Measurements from ENCODE around the gene LDLRAD3. TPM values are rescaled to one million over a fixed set of nuclear protein-coding genes. Genes with fewer than 3 reads are reported as not detected.
A peak's percentile ranks its signal among the peaks of the same experiment; 100 is the strongest.
"Not testable (repeated sequence)": the region's sequence is repeated elsewhere in the genome, so short reads cannot be mapped to it uniquely, and the experiment has no call there.

Gene LDLRAD3
- total and polyA plus RNA-seq, 7 donors: 5.9 to 20.7 (median 12.1) TPM

- intact Hi-C loops (cut with DNase I): no loop called here
- ATAC-seq (peak in 3 of 4 donors; percentile 45 to 72 (median 48)), DNase-seq (no peak)
- TF ChIP-seq, protein P1, sequence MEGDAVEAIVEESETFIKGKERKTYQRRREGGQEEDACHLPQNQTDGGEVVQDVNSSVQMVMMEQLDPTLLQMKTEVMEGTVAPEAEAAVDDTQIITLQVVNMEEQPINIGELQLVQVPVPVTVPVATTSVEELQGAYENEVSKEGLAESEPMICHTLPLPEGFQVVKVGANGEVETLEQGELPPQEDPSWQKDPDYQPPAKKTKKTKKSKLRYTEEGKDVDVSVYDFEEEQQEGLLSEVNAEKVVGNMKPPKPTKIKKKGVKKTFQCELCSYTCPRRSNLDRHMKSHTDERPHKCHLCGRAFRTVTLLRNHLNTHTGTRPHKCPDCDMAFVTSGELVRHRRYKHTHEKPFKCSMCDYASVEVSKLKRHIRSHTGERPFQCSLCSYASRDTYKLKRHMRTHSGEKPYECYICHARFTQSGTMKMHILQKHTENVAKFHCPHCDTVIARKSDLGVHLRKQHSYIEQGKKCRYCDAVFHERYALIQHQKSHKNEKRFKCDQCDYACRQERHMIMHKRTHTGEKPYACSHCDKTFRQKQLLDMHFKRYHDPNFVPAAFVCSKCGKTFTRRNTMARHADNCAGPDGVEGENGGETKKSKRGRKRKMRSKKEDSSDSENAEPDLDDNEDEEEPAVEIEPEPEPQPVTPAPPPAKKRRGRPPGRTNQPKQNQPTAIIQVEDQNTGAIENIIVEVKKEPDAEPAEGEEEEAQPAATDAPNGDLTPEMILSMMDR (IDR thresholded peaks at IDR 0.05): no peak
- Histone ChIP-seq H3K27ac (no peak overlapping the region), H3K4me3 (no peak overlapping the region), H3K27me3 (ENCODE audit: insufficient read depth in 3 of 3, low read length in 2 of 3) (no peaks in the 10 kb centered on the region), H3K9me3 (no peaks in the 10 kb centered on the region), H3K36me3 (ENCODE audit: insufficient read depth in 1 of 2, low read depth in 1 of 2) (no peaks in the 10 kb centered on the region), H3K4me1 (peaks cover 44% of the 10 kb centered on the region)
- WGBS, 3 donors: 61 to 67% (median 62%) methylated on average over 5 of the region's 5 CpGs
Observed at GRCh38 chr11:36012455-36012854, 68.6 kb downstream of the LDLRAD3 start.

- DNase-seq (no peak), ATAC-seq (peak in 1 of 4 donors; percentile 25)
- no peak overlapping the region for H3K27ac ChIP-seq
- WGBS, 3 donors: 84 to 91% (median 88%) methylated on average over 2 of the region's 2 CpGs
- no peaks in the 10 kb centered on the region for H3K9me3 ChIP-seq
- no peaks in the 10 kb centered on the region for H3K27me3 ChIP-seq (ENCODE audit: insufficient read depth in 3 of 3, low read length in 2 of 3)
- TF ChIP-seq, protein P1 (IDR thresholded peaks at IDR 0.05): no peak
- no peaks in the 10 kb centered on the region for H3K36me3 ChIP-seq (ENCODE audit: insufficient read depth in 1 of 2, low read depth in 1 of 2)
- peaks cover 44% of the 10 kb centered on the region for H3K4me1 ChIP-seq
- H3K4me3 ChIP-seq: no peak overlapping the region
- intact Hi-C loops (cut with DNase I): no loop called here
Observed at GRCh38 chr11:36012979-36013378, 69.1 kb downstream of the LDLRAD3 start.

GRCh38 chr11:36013446-36013845 lies 69.6 kb downstream of the LDLRAD3 start:
- H3K36me3 ChIP-seq (ENCODE audit: insufficient read depth in 1 of 2, low read depth in 1 of 2); H3K27ac ChIP-seq; ATAC-seq; DNase-seq; H3K9me3 ChIP-seq; H3K4me3 ChIP-seq; H3K27me3 ChIP-seq (ENCODE audit: insufficient read depth in 3 of 3, low read length in 2 of 3); intact Hi-C loops (cut with DNase I): not testable (repeated sequence)
- 88 to 91% (median 89%) methylated on average over 1 of the region's 1 CpG for WGBS, 3 donors
- peaks cover 43% of the 10 kb centered on the region for H3K4me1 ChIP-seq

- DNase-seq: no peak
- intact Hi-C loops (cut with DNase I): no loop called here
- H3K4me3 ChIP-seq: no peak overlapping the region
- H3K27me3 ChIP-seq (ENCODE audit: insufficient read depth in 3 of 3, low read length in 2 of 3): no peaks in the 10 kb centered on the region
- ATAC-seq: peak in 1 of 4 donors; percentile 11
- no peaks in the 10 kb centered on the region for H3K9me3 ChIP-seq
- TF ChIP-seq, protein P1 (IDR thresholded peaks at IDR 0.05): no peak
- H3K4me1 ChIP-seq: peaks cover 35% of the 10 kb centered on the region
- H3K27ac ChIP-seq: peak overlapping the region; percentile 30
- WGBS, 3 donors: 67 to 73% (median 67%) methylated on average over 8 of the region's 8 CpGs
- H3K36me3 ChIP-seq (ENCODE audit: insufficient read depth in 1 of 2, low read depth in 1 of 2): no peaks in the 10 kb centered on the region
Observed at GRCh38 chr11:36013950-36014897, 70.4 kb downstream of the LDLRAD3 start.

GRCh38 chr11:36014898-36015665 lies 71.2 kb downstream of the LDLRAD3 start:
- DNase-seq (no peak), ATAC-seq (peak; percentile 34 to 77 (median 62))
- peak overlapping the region; percentile 30 for H3K27ac ChIP-seq
- 35 to 49% (median 41%) methylated on average over 14 of the region's 14 CpGs for WGBS, 3 donors
- no peaks in the 10 kb centered on the region for H3K36me3 ChIP-seq (ENCODE audit: insufficient read depth in 1 of 2, low read depth in 1 of 2)
- TF ChIP-seq, protein P1 (IDR thresholded peaks at IDR 0.05): no peak
- H3K27me3 ChIP-seq (ENCODE audit: insufficient read depth in 3 of 3, low read length in 2 of 3): no peaks in the 10 kb centered on the region
- no peaks in the 10 kb centered on the region for H3K9me3 ChIP-seq
- H3K4me1 ChIP-seq: peaks cover 27% of the 10 kb centered on the region
- intact Hi-C loops (cut with DNase I): no loop called here
- H3K4me3 ChIP-seq: no peak overlapping the region

All from psoas muscle (tissue), 8 donors.